ENCODE measurements around the gene TRMT6.

TRMT6 gene

GRCh38 chr20:5890773-5891441, 59.4 kb downstream of the TRMT6 start:
- H3K4me1 ChIP-seq, result peaks cover 18% of the 10 kb centered on the region
- H3K9me3 ChIP-seq, result no peaks in the 10 kb centered on the region
- no peaks in the 10 kb centered on the region for H3K27me3 ChIP-seq
- H3K4me3 ChIP-seq (ENCODE audit: low read depth, low read length), result no peak overlapping the region
- no peaks in the 10 kb centered on the region for H3K36me3 ChIP-seq
- no peak for DNase-seq
- no peak for TF ChIP-seq CTCF (IDR thresholded peaks at IDR 0.05; ENCODE audit: low read depth, low read length)

GRCh38 chr20:5888041-5888440, 62.3 kb downstream of the TRMT6 start:
- H3K4me3 ChIP-seq (ENCODE audit: low read depth, low read length), result no peak overlapping the region
- no peaks in the 10 kb centered on the region for H3K9me3 ChIP-seq
- no peaks in the 10 kb centered on the region for H3K27me3 ChIP-seq
- H3K4me1 ChIP-seq, result peaks cover 14% of the 10 kb centered on the region
- no peak for TF ChIP-seq CTCF (IDR thresholded peaks at IDR 0.05; ENCODE audit: low read depth, low read length)
- no peaks in the 10 kb centered on the region for H3K36me3 ChIP-seq
- DNase-seq, result no peak

- no peaks in the 10 kb centered on the region for H3K27me3 ChIP-seq
- H3K4me3 ChIP-seq (ENCODE audit: low read depth, low read length), result no peak overlapping the region
- TF ChIP-seq CTCF (IDR thresholded peaks at IDR 0.05; ENCODE audit: low read depth, low read length), result no peak
- H3K9me3 ChIP-seq, result no peaks in the 10 kb centered on the region
- no peaks in the 10 kb centered on the region for H3K36me3 ChIP-seq
- DNase-seq, result peak; percentile 45
- peaks cover 10% of the 10 kb centered on the region for H3K4me1 ChIP-seq
Measured at GRCh38 chr20:5887386-5887785, 62.9 kb downstream of the TRMT6 start.
